Calu3 (cell line): ENCODE measurements around the gene PRND. TPM values are rescaled to one million over a fixed set of nuclear protein-coding genes. Genes with fewer than 3 reads are reported as not detected.

ENCODE experiments used
- BruUV-seq: library from RNA; stranded (reverse); fragments of 400-500 nt; replicated peaks from 2 replicates; lab custom pipeline; 2021; lab: Mats Ljungman, UMichigan
- CTCF ChIA-PET: fragments of 300-600 bp; sonication (Branson Sonifier 250); formaldehyde crosslinking; loops from one replicate; lab custom pipeline; 2022; ENCODE audit warnings: antibody characterized with exemption; lab: Charles Lee
- DNase-seq: peaks from one replicate; pipeline ENCODE4 v3.0.0; 2022
- H3K27ac Mint-ChIP-seq: one replicate; pipeline ENCODE4 v1.8.0; 2022; ENCODE audit warnings: mixed read lengths; ENCODE audit not compliant: unreplicated experiment
- H3K27me3 Mint-ChIP-seq: one replicate; pipeline ENCODE4 v1.8.0; 2022; ENCODE audit warnings: mixed read lengths; ENCODE audit not compliant: unreplicated experiment
- H3K36me3 Mint-ChIP-seq: one replicate; pipeline ENCODE4 v1.8.0; 2022; ENCODE audit warnings: mild to moderate bottlenecking, moderate library complexity, mixed read lengths; ENCODE audit not compliant: insufficient read depth, unreplicated experiment
- H3K4me1 Mint-ChIP-seq: one replicate; pipeline ENCODE4 v1.8.0; 2022; ENCODE audit warnings: mild to moderate bottlenecking, low read depth, mixed read lengths; ENCODE audit not compliant: unreplicated experiment
- H3K4me3 Mint-ChIP-seq: one replicate; pipeline ENCODE4 v1.8.0; 2022; ENCODE audit warnings: mild to moderate bottlenecking, low read depth, moderate library complexity, mixed read lengths; ENCODE audit not compliant: unreplicated experiment
- H3K9me3 Mint-ChIP-seq: one replicate; pipeline ENCODE4 v1.8.0; 2022; ENCODE audit warnings: low read depth, mixed read lengths; ENCODE audit not compliant: unreplicated experiment
- intact Hi-C: fragments of 100-400 bp; cut with micrococcal nuclease; formaldehyde crosslinking; loops from one replicate; pipeline ENCODE4 v1.10.0; 2022; ENCODE audit not compliant: unreplicated experiment
- total RNA-seq: library from RNA; stranded (reverse); gene quantifications from 2 replicates; pipeline ENCODE4 v1.2.3, GENCODE V29; 2022
- TF ChIP-seq, protein P1 (sequence below): fragments of 200-600 bp; IDR thresholded peaks from one replicate; pipeline ENCODE4 v1.8.0; 2022; ENCODE audit warnings: antibody characterized with exemption; ENCODE audit not compliant: unreplicated experiment

Gene PRND
- total RNA-seq, 1 experiment from 2014 or later = not detected

GRCh38 chr20:4689220-4689619, 32.5 kb upstream of the PRND start:
- BruUV-seq = no TSS peak
- Mint-ChIP-seq H3K27ac (no peak overlapping the region), H3K9me3 (no peaks in the 10 kb centered on the region), H3K4me3 (no peak overlapping the region), H3K27me3 (no peaks in the 10 kb centered on the region), H3K4me1 (peaks cover 11% of the 10 kb centered on the region), H3K36me3 (peaks cover 11% of the 10 kb centered on the region)
- TF ChIP-seq, protein P1, sequence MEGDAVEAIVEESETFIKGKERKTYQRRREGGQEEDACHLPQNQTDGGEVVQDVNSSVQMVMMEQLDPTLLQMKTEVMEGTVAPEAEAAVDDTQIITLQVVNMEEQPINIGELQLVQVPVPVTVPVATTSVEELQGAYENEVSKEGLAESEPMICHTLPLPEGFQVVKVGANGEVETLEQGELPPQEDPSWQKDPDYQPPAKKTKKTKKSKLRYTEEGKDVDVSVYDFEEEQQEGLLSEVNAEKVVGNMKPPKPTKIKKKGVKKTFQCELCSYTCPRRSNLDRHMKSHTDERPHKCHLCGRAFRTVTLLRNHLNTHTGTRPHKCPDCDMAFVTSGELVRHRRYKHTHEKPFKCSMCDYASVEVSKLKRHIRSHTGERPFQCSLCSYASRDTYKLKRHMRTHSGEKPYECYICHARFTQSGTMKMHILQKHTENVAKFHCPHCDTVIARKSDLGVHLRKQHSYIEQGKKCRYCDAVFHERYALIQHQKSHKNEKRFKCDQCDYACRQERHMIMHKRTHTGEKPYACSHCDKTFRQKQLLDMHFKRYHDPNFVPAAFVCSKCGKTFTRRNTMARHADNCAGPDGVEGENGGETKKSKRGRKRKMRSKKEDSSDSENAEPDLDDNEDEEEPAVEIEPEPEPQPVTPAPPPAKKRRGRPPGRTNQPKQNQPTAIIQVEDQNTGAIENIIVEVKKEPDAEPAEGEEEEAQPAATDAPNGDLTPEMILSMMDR = no peak
- CTCF ChIA-PET = no interaction called here
- intact Hi-C loops = no loop called here
- DNase-seq = no peak

GRCh38 chr20:4691753-4692152, 30.0 kb upstream of the PRND start:
- H3K4me1 Mint-ChIP-seq = no peaks in the 10 kb centered on the region
- no peak overlapping the region for H3K27ac Mint-ChIP-seq
- intact Hi-C loops = no loop called here
- H3K4me3 Mint-ChIP-seq = no peak overlapping the region
- TF ChIP-seq, protein P1 = no peak
- H3K9me3 Mint-ChIP-seq = no peaks in the 10 kb centered on the region
- H3K27me3 Mint-ChIP-seq = no peaks in the 10 kb centered on the region
- DNase-seq = no peak
- H3K36me3 Mint-ChIP-seq = no peaks in the 10 kb centered on the region
- BruUV-seq = no TSS peak
- CTCF ChIA-PET = no interaction called here

DNA sequence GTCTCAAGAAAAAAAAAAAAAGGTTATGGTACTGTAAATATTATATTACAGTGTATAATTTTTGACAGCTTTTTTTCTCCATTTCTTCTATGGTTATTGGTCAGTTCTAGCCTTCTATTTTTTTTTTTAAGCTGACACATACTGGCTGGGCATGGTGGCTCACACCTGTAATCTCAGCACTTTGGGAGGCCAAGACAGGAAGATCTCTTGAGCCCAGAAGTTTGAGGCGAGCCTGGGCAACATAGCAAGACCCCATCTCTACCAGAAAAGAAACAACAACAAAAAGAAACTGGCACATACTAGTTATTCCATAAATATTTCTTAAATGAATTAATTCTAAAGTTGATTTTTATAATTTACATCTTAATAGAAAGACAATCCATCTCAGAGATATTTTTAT, 27.6 kb upstream of the PRND start:
- Mint-ChIP-seq H3K4me3 (no peak overlapping the region), H3K36me3 (peaks cover 5% of the 10 kb centered on the region), H3K4me1 (no peaks in the 10 kb centered on the region), H3K27me3 (no peaks in the 10 kb centered on the region), H3K9me3 (no peaks in the 10 kb centered on the region), H3K27ac (no peak overlapping the region)
- DNase-seq = no peak
- intact Hi-C loops = no loop called here
- TF ChIP-seq, protein P1 = no peak
- no TSS peak for BruUV-seq
- CTCF ChIA-PET = no interaction called here

DNA sequence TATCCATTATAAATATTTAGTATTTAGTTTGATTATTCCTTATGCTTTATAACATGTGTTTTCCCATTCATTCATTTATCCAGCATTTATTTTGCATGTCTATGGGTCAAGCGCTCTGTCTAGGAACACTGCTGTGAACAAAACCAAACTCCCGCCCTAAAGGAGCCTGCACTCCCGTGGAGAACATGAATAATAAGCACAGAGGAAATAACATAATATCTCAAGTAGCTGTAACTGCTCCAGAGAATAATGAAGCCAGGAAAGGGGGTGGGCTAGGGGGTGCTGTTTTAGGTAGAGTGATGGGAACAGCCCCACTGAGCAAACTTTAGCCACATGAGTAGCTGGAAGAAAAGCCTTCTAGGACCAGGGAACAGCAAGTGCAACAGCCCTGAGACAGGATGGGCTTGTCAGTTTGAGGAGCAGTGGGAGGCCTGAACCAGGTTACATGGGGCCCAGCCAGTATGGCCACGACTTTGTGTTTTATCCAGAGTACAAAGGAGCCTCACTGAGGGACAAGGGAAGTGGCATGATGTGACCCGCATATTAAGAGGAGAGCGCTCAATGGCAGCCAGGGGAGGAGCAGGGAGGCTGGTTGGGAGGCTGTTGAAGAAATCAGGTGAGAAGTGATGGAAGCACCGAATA, 24.4 kb upstream of the PRND start:
- intact Hi-C loops = no loop called here
- H3K36me3 Mint-ChIP-seq = peaks cover 5% of the 10 kb centered on the region
- TF ChIP-seq, protein P1 = no peak
- CTCF ChIA-PET = no interaction called here
- no peaks in the 10 kb centered on the region for H3K9me3 Mint-ChIP-seq
- no TSS peak for BruUV-seq
- no peaks in the 10 kb centered on the region for H3K27me3 Mint-ChIP-seq
- H3K4me1 Mint-ChIP-seq = no peaks in the 10 kb centered on the region
- H3K27ac Mint-ChIP-seq = no peak overlapping the region
- no peak for DNase-seq
- no peak overlapping the region for H3K4me3 Mint-ChIP-seq
